H1 (cell line): ENCODE results near the gene IGF2BP3. TPM values are rescaled to one million over a fixed set of nuclear protein-coding genes. Genes with fewer than 3 reads are reported as not detected.

Source experiments
- CTCF ChIA-PET: fragments of 300-600 bp; sonication (Branson Sonifier 250); formaldehyde crosslinking; loops from one replicate; lab custom pipeline; 2021; ENCODE audit not compliant: partially characterized antibody; lab: Charles Lee
- POLR2A ChIA-PET: fragments of 300-600 bp; sonication (Branson Sonifier 250); formaldehyde crosslinking; loops from one replicate; lab custom pipeline; 2021; ENCODE audit warnings: inconsistent platforms; ENCODE audit not compliant: partially characterized antibody; lab: Charles Lee
- DNase-seq, 2 experiments: peaks; one replicate each; pipeline versions ENCODE4 v3.0.0 to v3.0.0-alpha.2; 2010 to 2022; ENCODE audit warnings: low spot score in 2 of 2, low read depth in 1 of 2, mixed read lengths in 1 of 2
- FAIRE-seq: peaks from 2 replicates; lab custom pipeline; 2011; peaks lifted over from hg19 to GRCh38; lab: Jason Lieb, UNC
- H2AFZ ChIP-seq: 2 replicates; pipeline ENCODE4 v1.8.1; 2012; ENCODE audit warnings: low read length, inconsistent platforms
- H2AK5ac ChIP-seq: 2 replicates; pipeline ENCODE4 v1.6.1; 2013; ENCODE audit warnings: low read depth, low read length
- H2BK120ac ChIP-seq: replicated peaks from 2 replicates; pipeline ENCODE3; 2013; ENCODE audit warnings: low read depth, low read length, inconsistent platforms
- H2BK12ac ChIP-seq: 2 replicates; pipeline ENCODE4 v1.6.1; 2013; ENCODE audit warnings: low read depth, low read length
- H2BK15ac ChIP-seq: 2 replicates; pipeline ENCODE4 v1.6.1; 2013; ENCODE audit warnings: low read length
- H2BK20ac ChIP-seq: 2 replicates; pipeline ENCODE4 v1.6.1; 2013; ENCODE audit warnings: low read length
- H2BK5ac ChIP-seq: 2 replicates; pipeline ENCODE4 v1.6.1; 2013; ENCODE audit warnings: low read depth, low read length
- H3K14ac ChIP-seq: 2 replicates; pipeline ENCODE4 v1.6.1; 2013; ENCODE audit warnings: inconsistent platforms; ENCODE audit not compliant: insufficient read length
- H3K18ac ChIP-seq: 2 replicates; pipeline ENCODE4 v1.6.1; 2013; ENCODE audit warnings: low read length; ENCODE audit errors: extremely low read depth
- H3K23ac ChIP-seq: 2 replicates; pipeline ENCODE4 v1.6.1; 2013; ENCODE audit warnings: inconsistent platforms; ENCODE audit not compliant: insufficient read length
- H3K23me2 ChIP-seq: 2 replicates; pipeline ENCODE4 v1.6.1; 2013; ENCODE audit warnings: low read depth, low read length
- H3K27ac ChIP-seq: 2 replicates; pipeline ENCODE4 v1.6.1; 2011; ENCODE audit warnings: low read depth, low read length, inconsistent platforms
- H3K27me3 ChIP-seq, 4 experiments: replicated peaks in 1 of 4; 1 replicate in 1 of 4; 2 replicates in 3 of 4; pipeline versions ENCODE4 v1.6.1 to v1.8.1; 2011 to 2013; ENCODE audit warnings: low read length in 3 of 4, mild to moderate bottlenecking in 3 of 4, inconsistent platforms in 2 of 4, mixed read lengths in 2 of 4, moderate library complexity in 1 of 4; ENCODE audit not compliant: control insufficient read depth in 3 of 4, insufficient read depth in 3 of 4; ENCODE audit errors: extremely low read depth in 1 of 4
- H3K36me3 ChIP-seq, 4 experiments: 2 replicates each; pipeline versions ENCODE4 v1.6.1 to v1.8.1; 2011 to 2013; ENCODE audit warnings: mild to moderate bottlenecking in 4 of 4, low read length in 3 of 4, moderate library complexity in 2 of 4, control low read depth in 1 of 4, inconsistent platforms in 1 of 4; ENCODE audit not compliant: insufficient read depth in 4 of 4, control insufficient read depth in 2 of 4
- H3K4ac ChIP-seq: replicated peaks from 2 replicates; pipeline ENCODE3; 2013; ENCODE audit warnings: low read length, low read depth, mixed read lengths, inconsistent platforms; ENCODE audit not compliant: insufficient read length
- H3K4me1 ChIP-seq, 4 experiments: replicated peaks in 1 of 4; 1 replicate in 1 of 4; 2 replicates in 3 of 4; pipeline versions ENCODE4 v1.6.1 to v1.8.1; 2011 to 2013; ENCODE audit warnings: low read length in 3 of 4, inconsistent platforms in 2 of 4, mixed read lengths in 1 of 4; ENCODE audit not compliant: insufficient read depth in 4 of 4, control insufficient read depth in 3 of 4
- H3K4me2 ChIP-seq, 2 experiments: 2 replicates each; pipeline versions ENCODE4 v1.6.1 to v1.8.1; 2011 to 2013; ENCODE audit warnings: low read depth in 2 of 2, low read length in 2 of 2, control low read depth in 1 of 2, inconsistent platforms in 1 of 2, mild to moderate bottlenecking in 1 of 2; ENCODE audit not compliant: insufficient read depth in 1 of 2
- H3K4me3 ChIP-seq, 4 experiments: fragments of 200-600, 300-600 bp in 1 of 4; sonication (generic), shearing (Covaris generic), sonication (Bioruptor Twin) in 1 of 4; 2 replicates each; pipeline versions ENCODE4 v1.5.1 to v1.8.1; 2011 to 2016; ENCODE audit warnings: low read length in 4 of 4, low read depth in 3 of 4, control low read depth in 2 of 4, inconsistent platforms in 2 of 4, mild to moderate bottlenecking in 2 of 4, mixed read lengths in 1 of 4, moderate library complexity in 1 of 4; ENCODE audit not compliant: insufficient read depth in 2 of 4; ENCODE audit errors: extremely low read depth in 1 of 4
- H3K56ac ChIP-seq: replicated peaks from 2 replicates; pipeline ENCODE3; 2013; ENCODE audit warnings: low read depth, mild to moderate bottlenecking, mixed read lengths, low read length, inconsistent platforms; ENCODE audit not compliant: insufficient read length
- H3K79me1 ChIP-seq: 2 replicates; pipeline ENCODE4 v1.6.1; 2013; ENCODE audit warnings: low read depth, low read length, control low read depth
- H3K79me2 ChIP-seq, 2 experiments: 2 replicates each; pipeline versions ENCODE4 v1.6.1 to v1.8.1; 2012 to 2013; ENCODE audit warnings: low read length in 2 of 2, mild to moderate bottlenecking in 2 of 2, inconsistent platforms in 1 of 2; ENCODE audit not compliant: insufficient read depth in 2 of 2, control insufficient read depth in 1 of 2
- H3K9ac ChIP-seq, 4 experiments: replicated peaks in 1 of 4; 1 replicate in 1 of 4; 2 replicates in 3 of 4; pipeline versions ENCODE4 v1.6.1 to v1.8.1; 2011 to 2013; ENCODE audit warnings: low read depth in 3 of 4, low read length in 3 of 4, control low read depth in 2 of 4, mild to moderate bottlenecking in 2 of 4, moderate library complexity in 2 of 4, inconsistent platforms in 1 of 4; ENCODE audit errors: extremely low read depth in 1 of 4
- H3K9me3 ChIP-seq, 2 experiments: 2 replicates each; pipeline versions ENCODE4 v1.6.1 to v1.8.1; 2012 to 2013; ENCODE audit warnings: mild to moderate bottlenecking in 2 of 2, moderate library complexity in 2 of 2, control low read depth in 1 of 2, inconsistent platforms in 1 of 2, low read depth in 1 of 2, low read length in 1 of 2, mixed read lengths in 1 of 2; ENCODE audit not compliant: insufficient read depth in 2 of 2
- H4K20me1 ChIP-seq, 2 experiments: replicated peaks in 1 of 2; 2 replicates each; pipeline versions ENCODE3 to v1.8.1; 2011 to 2013; ENCODE audit warnings: inconsistent platforms in 2 of 2, low read length in 2 of 2, mild to moderate bottlenecking in 1 of 2; ENCODE audit not compliant: insufficient read depth in 2 of 2, control insufficient read depth in 1 of 2
- H4K5ac ChIP-seq: 2 replicates; pipeline ENCODE4 v1.6.1; 2013; ENCODE audit warnings: low read length, low read depth, mixed read lengths, inconsistent platforms; ENCODE audit not compliant: insufficient read length
- H4K8ac ChIP-seq: 2 replicates; pipeline ENCODE4 v1.8.0; 2013; ENCODE audit warnings: mild to moderate bottlenecking, moderate library complexity, low read length, inconsistent platforms; ENCODE audit not compliant: insufficient read depth; ENCODE audit errors: extremely low read depth
- H4K91ac ChIP-seq: replicated peaks from 2 replicates; pipeline ENCODE3; 2013; ENCODE audit warnings: low read length, mixed read lengths, inconsistent platforms; ENCODE audit not compliant: insufficient read length
- FOSL1 ChIP-seq: IDR thresholded peaks from 2 replicates; pipeline ENCODE4 v1.6.1; 2011; ENCODE audit warnings: mild to moderate bottlenecking, low read depth, low read length, moderate library complexity; ENCODE audit not compliant: insufficient read depth
- GABPA ChIP-seq: IDR thresholded peaks from 2 replicates; pipeline ENCODE4 v1.6.1; 2011; ENCODE audit warnings: mild to moderate bottlenecking, low read length, moderate library complexity, borderline replicate concordance; ENCODE audit not compliant: insufficient read depth
- MAX ChIP-seq: IDR thresholded peaks from 2 replicates; pipeline ENCODE4 v1.6.1; 2012; ENCODE audit warnings: inconsistent platforms
- POLR2A ChIP-seq, 2 experiments: IDR thresholded peaks; 1 replicate in 1 of 2; 2 replicates in 1 of 2; pipeline ENCODE4 v1.6.1; 2011; ENCODE audit warnings: low read depth in 2 of 2, low read length in 2 of 2, mild to moderate bottlenecking in 2 of 2; ENCODE audit errors: control extremely low read depth in 1 of 2
- USF2 ChIP-seq: IDR thresholded peaks from 2 replicates; pipeline ENCODE4 v1.6.1; 2011; ENCODE audit warnings: low read length, improper control_type of control experiment
- polyA plus RNA-seq, 7 experiments: library from polyadenylated mRNA; depleted of rRNA in 3 of 7; stranded (reverse) in 5 of 7; unstranded in 2 of 7; fragments of >200 nt in 5 of 7; fragments of 200-250 nt in 2 of 7; gene quantifications; 1 replicate in 5 of 7; 2 replicates in 1 of 7; 4 replicates in 1 of 7; pipeline versions ENCODE4 v1.2.1 to v1.2.3, GENCODE V29; 2011 to 2013; ENCODE audit warnings: missing spikeins in 2 of 7, mixed read lengths in 2 of 7
- total RNA-seq: library from RNA; stranded (reverse); fragmentation: NEBNext Ultra II Directional; extraction: Animal tissue kit (Norgen Biotek cat#: 25700); gene quantifications from 2 replicates; pipeline ENCODE4 v1.2.1, GENCODE V29; 2021

IGF2BP3 gene
- total and polyA plus RNA-seq, 2 of the 8 experiments (the other 6 are each of a cell fraction or from before 2014, with no cell fraction given), result 66.3 to 193 TPM

GRCh38 chr7:23337374-23337773 lies 132.9 kb downstream of the IGF2BP3 start:
- H3K4me3 ChIP-seq, result no peak overlapping the region
- no peak overlapping the region for H2AFZ ChIP-seq
- H2BK15ac ChIP-seq, result no peak overlapping the region
- H3K79me1 ChIP-seq, result peaks cover 3% of the 10 kb centered on the region; the same call in 1 of the 2 replicates
- no peak overlapping the region for H3K4me2 ChIP-seq
- no peak overlapping the region for H2BK12ac ChIP-seq
- H3K18ac ChIP-seq, result no peak overlapping the region
- no peak overlapping the region for H3K27ac ChIP-seq
- no peaks in the 10 kb centered on the region for H3K79me2 ChIP-seq
- no peak for DNase-seq
- H3K23me2 ChIP-seq, result no peaks in the 10 kb centered on the region
- peaks cover 27 to 93% (median 69%) of the 10 kb centered on the region in 4 experiments for H3K36me3 ChIP-seq
- H3K14ac ChIP-seq, result no peak overlapping the region
- H3K4ac ChIP-seq, result no peak overlapping the region
- no peak overlapping the region for H2BK20ac ChIP-seq
- H4K5ac ChIP-seq, result no peak overlapping the region
- CTCF ChIA-PET, result interaction anchor here (0.6 to 1.0 kb wide), 2 partner anchors 24 to 105 kb away, joined by 3 read pairs; no protein-coding TSS in a partner anchor
- H4K91ac ChIP-seq, result no peak overlapping the region
- no peak overlapping the region for H4K8ac ChIP-seq
- no peaks in the 10 kb centered on the region for H3K4me1 ChIP-seq
- H4K20me1 ChIP-seq, result peaks cover 0 to 3% of the 10 kb centered on the region in 2 experiments
- POLR2A ChIA-PET, result interaction anchor here (1.2 kb wide), 1 partner anchor 137 kb away, joined by 3 read pairs; no protein-coding TSS in a partner anchor
- H2BK5ac ChIP-seq, result no peak overlapping the region
- H3K9ac ChIP-seq, result no peak overlapping the region
- FAIRE-seq, result no peak
- H2AK5ac ChIP-seq, result no peak overlapping the region
- no peaks in the 10 kb centered on the region for H3K27me3 ChIP-seq
- H3K23ac ChIP-seq, result no peak overlapping the region
- no peak overlapping the region for H2BK120ac ChIP-seq
- H3K9me3 ChIP-seq, result no peaks in the 10 kb centered on the region
- H3K56ac ChIP-seq, result no peak overlapping the region
- TF ChIP-seq USF2, result no peak
- no peak for TF ChIP-seq FOSL1
- no peak for TF ChIP-seq POLR2A (IDR thresholded peaks at IDR 0.05; ENCODE audit: control extremely low read depth in 1 of 2, low read depth in 2 of 2, low read length in 2 of 2)
- no peak for TF ChIP-seq MAX
- TF ChIP-seq GABPA, result no peak
